CD8-positive, alpha-beta memory T cell (primary cell): Measurements from ENCODE around the gene ZNF609. TPM values are rescaled to one million over a fixed set of nuclear protein-coding genes. Genes with fewer than 3 reads are reported as not detected.

Experiments used
- CTCF ChIA-PET: fragments of 350-600 bp; sonication (Branson Sonifier 250); formaldehyde crosslinking; loops from one replicate; lab custom pipeline; 2021; ENCODE audit warnings: antibody characterized with exemption; lab: Charles Lee
- POLR2A ChIA-PET: fragments of 350-600 bp; sonication (Branson Sonifier 250); formaldehyde crosslinking; loops from one replicate; lab custom pipeline; 2021; ENCODE audit warnings: antibody characterized with exemption; lab: Charles Lee
- DNase-seq, 5 donors: peaks; one replicate each; pipeline versions ENCODE4 v3.0.0 to v3.0.0-alpha.2; 2020 to 2022; ENCODE audit warnings: mixed read lengths in 1 of 5
- H3K27ac ChIP-seq: one replicate; pipeline ENCODE4 v1.7.0; 2013; ENCODE audit warnings: low read depth, mild to moderate bottlenecking, low read length, moderate library complexity
- H3K27me3 ChIP-seq: 2 replicates; pipeline ENCODE4 v1.7.0; 2013; ENCODE audit warnings: low read length, mild to moderate bottlenecking; ENCODE audit not compliant: insufficient read depth, poor library complexity, severe bottlenecking
- H3K36me3 ChIP-seq: 2 replicates; pipeline ENCODE4 v1.7.0; 2013; ENCODE audit warnings: mild to moderate bottlenecking, low read length, moderate library complexity; ENCODE audit not compliant: insufficient read depth
- H3K4me1 ChIP-seq: 2 replicates; pipeline ENCODE4 v1.7.0; 2013; ENCODE audit warnings: mild to moderate bottlenecking, low read length, moderate library complexity; ENCODE audit not compliant: insufficient read depth
- H3K4me3 ChIP-seq: 2 replicates; pipeline ENCODE4 v1.7.0; 2013; ENCODE audit warnings: mild to moderate bottlenecking, low read length
- H3K9me3 ChIP-seq: 2 replicates; pipeline ENCODE4 v1.7.0; 2013; ENCODE audit warnings: mild to moderate bottlenecking, low read length
- H3K27ac Mint-ChIP-seq, 8 donors: one replicate each; pipeline ENCODE4 v1.8.0; 2020 to 2021; ENCODE audit warnings: mixed read lengths in 8 of 8, mild to moderate bottlenecking in 6 of 8, inconsistent platforms in 3 of 8, moderate library complexity in 3 of 8
- H3K27me3 Mint-ChIP-seq, 2 donors: one replicate each; pipeline ENCODE4 v1.8.0; 2020 to 2021; ENCODE audit warnings: mixed read lengths in 2 of 2, mild to moderate bottlenecking in 1 of 2, moderate library complexity in 1 of 2
- H3K36me3 Mint-ChIP-seq, 3 donors: one replicate each; pipeline ENCODE4 v1.8.0; 2020 to 2021; ENCODE audit warnings: mixed read lengths in 3 of 3, inconsistent platforms in 1 of 3, mild to moderate bottlenecking in 1 of 3
- H3K4me1 Mint-ChIP-seq, 3 donors: one replicate each; pipeline ENCODE4 v1.8.0; 2020 to 2021; ENCODE audit warnings: mixed read lengths in 3 of 3, inconsistent platforms in 1 of 3, mild to moderate bottlenecking in 1 of 3
- H3K4me3 Mint-ChIP-seq, 7 donors: one replicate each; pipeline ENCODE4 v1.8.0; 2020 to 2021; ENCODE audit warnings: mixed read lengths in 7 of 7, mild to moderate bottlenecking in 6 of 7, moderate library complexity in 4 of 7, inconsistent platforms in 2 of 7
- H3K9me3 Mint-ChIP-seq, 5 donors: one replicate each; pipeline ENCODE4 v1.8.0; 2020 to 2022; ENCODE audit warnings: mixed read lengths in 5 of 5, mild to moderate bottlenecking in 3 of 5, moderate library complexity in 2 of 5, inconsistent platforms in 1 of 5
- polyA plus RNA-seq: library from polyadenylated mRNA; unstranded; fragments of 300-500 nt; fragmentation: Illumina TruSeq; gene quantifications from one replicate; pipeline ENCODE4 v1.2.3, GENCODE V29; 2021
- total RNA-seq, 2 experiments: library from RNA; stranded (reverse); gene quantifications; one replicate each; pipeline ENCODE4 v1.2.3, GENCODE V29; 2021

Gene ZNF609
- total and polyA plus RNA-seq, 3 experiments from 2014 or later = 10.7 to 38.9 (median 38.0) TPM

GRCh38 chr15:64701051-64701450, 240.7 kb downstream of the ZNF609 start:
- Mint-ChIP-seq H3K27ac (peak overlapping the region in 6 of 8 donors; percentile 56 to 79 (median 70)), H3K4me1 (peaks cover 61 to 73% (median 62%) of the 10 kb centered on the region in 3 donors), H3K36me3 (peaks cover 0 to 8% (median 1%) of the 10 kb centered on the region in 3 donors), H3K4me3 (peak overlapping the region; percentile 85 to 96 (median 94)), H3K9me3 (no peaks in the 10 kb centered on the region), H3K27me3 (no peaks in the 10 kb centered on the region)
- peaks cover 48% of the 10 kb centered on the region for H3K4me1 ChIP-seq
- no peaks in the 10 kb centered on the region for H3K36me3 ChIP-seq
- no peaks in the 10 kb centered on the region for H3K9me3 ChIP-seq
- POLR2A ChIA-PET = interaction anchor here (0.7 kb wide), 1 partner anchor 10 kb away, joined by 4 read pairs; no protein-coding TSS in a partner anchor
- no peak for DNase-seq
- H3K27ac ChIP-seq = no peak overlapping the region
- no peak overlapping the region for H3K4me3 ChIP-seq
- no peaks in the 10 kb centered on the region for H3K27me3 ChIP-seq
- CTCF ChIA-PET = interaction anchor here (0.8 to 1.1 kb wide), 2 partner anchors 12 to 15 kb away, joined by 3 read pairs; no protein-coding TSS in a partner anchor

DNA sequence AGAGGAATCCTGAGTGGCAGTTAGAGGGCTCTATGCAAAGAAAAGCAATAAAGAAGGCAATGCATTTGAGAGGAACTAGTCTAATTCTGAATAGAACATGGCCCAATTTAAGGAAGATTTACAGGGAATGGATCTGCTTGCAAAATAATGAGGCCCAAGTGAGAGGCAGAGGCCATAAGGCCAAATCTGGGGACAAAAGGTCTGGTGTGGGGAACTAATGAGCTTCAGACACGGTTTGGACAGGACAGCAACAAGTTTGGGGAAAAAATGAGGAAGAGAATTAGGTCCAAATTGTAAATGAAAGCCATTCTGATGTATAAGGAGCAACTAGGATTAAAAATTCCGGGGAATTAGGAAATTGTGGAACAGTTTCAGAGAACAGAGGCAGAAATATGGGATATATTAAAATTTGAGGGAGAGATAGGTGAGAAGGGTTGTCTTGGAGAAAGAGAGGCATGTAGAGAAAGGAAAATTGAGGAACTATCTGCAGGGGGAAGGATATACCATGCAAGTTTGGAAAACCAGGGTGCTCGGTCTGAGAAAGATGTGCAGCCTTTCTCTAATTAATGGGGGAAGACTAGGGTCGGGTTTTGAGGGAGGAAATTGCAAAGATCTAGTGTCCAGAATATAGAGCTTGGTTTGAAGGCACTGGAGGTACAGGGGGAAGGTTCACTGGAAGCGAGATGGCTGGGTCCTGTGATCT, 241.3 kb downstream of the ZNF609 start:
- no peak for DNase-seq
- Mint-ChIP-seq H3K4me3 (peak overlapping the region; percentile 85 to 96 (median 94)), H3K9me3 (no peaks in the 10 kb centered on the region), H3K27ac (peak overlapping the region; percentile 52 to 90 (median 74)), H3K4me1 (peaks cover 60 to 70% (median 61%) of the 10 kb centered on the region in 3 donors), H3K36me3 (peaks cover 0 to 8% (median 1%) of the 10 kb centered on the region in 3 donors), H3K27me3 (no peaks in the 10 kb centered on the region)
- Histone ChIP-seq H3K4me1 (peaks cover 48% of the 10 kb centered on the region), H3K27me3 (no peaks in the 10 kb centered on the region), H3K27ac (no peak overlapping the region), H3K4me3 (peak overlapping the region; percentile 76), H3K36me3 (no peaks in the 10 kb centered on the region), H3K9me3 (no peaks in the 10 kb centered on the region)
- ChIA-PET CTCF (interaction anchor here (0.8 to 1.1 kb wide), 2 partner anchors 11 to 15 kb away, joined by 3 read pairs; no protein-coding TSS in a partner anchor), POLR2A (interaction anchor here (0.6 to 0.7 kb wide), 2 partner anchors 11 to 29 kb away, joined by 4 to 5 read pairs; no protein-coding TSS in a partner anchor)

- ChIA-PET POLR2A (no interaction called here), CTCF (interaction anchor here (2.3 kb wide), 1 partner anchor 25 kb away, joined by 7 read pairs; no protein-coding TSS in a partner anchor)
- Mint-ChIP-seq H3K4me1 (peaks cover 53 to 60% (median 55%) of the 10 kb centered on the region in 3 donors), H3K27me3 (no peaks in the 10 kb centered on the region), H3K9me3 (no peaks in the 10 kb centered on the region), H3K36me3 (peaks cover 0 to 7% (median 1%) of the 10 kb centered on the region in 3 donors), H3K27ac (peak overlapping the region; percentile 21 to 95 (median 85)), H3K4me3 (peak overlapping the region; percentile 85 to 96 (median 94))
- Histone ChIP-seq H3K36me3 (no peaks in the 10 kb centered on the region), H3K4me3 (peak overlapping the region; percentile 82), H3K27ac (peak overlapping the region; percentile 75), H3K4me1 (peaks cover 48% of the 10 kb centered on the region), H3K9me3 (no peaks in the 10 kb centered on the region), H3K27me3 (no peaks in the 10 kb centered on the region)
- peak; percentile 88 to 96 (median 93) for DNase-seq
Observed at GRCh38 chr15:64702816-64703631, 242.6 kb downstream of the ZNF609 start.

- POLR2A ChIA-PET = no interaction called here
- Histone ChIP-seq H3K27me3 (no peaks in the 10 kb centered on the region), H3K9me3 (no peaks in the 10 kb centered on the region), H3K4me3 (peak overlapping the region; percentile 82), H3K4me1 (peaks cover 44% of the 10 kb centered on the region), H3K27ac (peak overlapping the region; percentile 62), H3K36me3 (no peaks in the 10 kb centered on the region)
- Mint-ChIP-seq H3K4me1 (peaks cover 47 to 54% (median 50%) of the 10 kb centered on the region in 3 donors), H3K36me3 (peaks cover 0 to 7% (median 1%) of the 10 kb centered on the region in 3 donors), H3K27ac (peak overlapping the region in 7 of 8 donors; percentile 71 to 95 (median 88)), H3K27me3 (peaks cover 0 to 2% of the 10 kb centered on the region in 2 donors), H3K4me3 (peak overlapping the region; percentile 85 to 96 (median 94)), H3K9me3 (no peaks in the 10 kb centered on the region)
- CTCF ChIA-PET = interaction anchor here (2.3 kb wide), 1 partner anchor 24 kb away, joined by 7 read pairs; no protein-coding TSS in a partner anchor
- no peak for DNase-seq
Observed at GRCh38 chr15:64703632-64703959, 243.2 kb downstream of the ZNF609 start.

DNA sequence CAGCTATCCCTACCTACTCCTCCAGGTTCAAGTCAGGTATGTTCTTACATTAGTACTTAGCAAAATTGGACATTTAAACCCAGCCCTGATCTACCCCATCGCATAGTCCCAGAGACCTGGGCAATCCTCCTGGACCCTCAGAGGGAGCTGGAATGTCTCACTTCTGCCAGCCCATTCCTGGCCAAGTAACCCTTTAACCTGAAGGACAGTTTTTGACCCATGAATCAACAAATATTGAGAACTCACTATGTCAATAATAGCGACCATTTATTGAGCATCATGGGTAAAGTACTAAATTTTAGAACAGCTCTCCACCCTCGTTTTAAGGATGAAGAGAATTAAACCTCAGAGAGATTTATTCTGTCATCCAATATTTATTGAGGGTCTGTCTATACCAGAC, 244.6 kb downstream of the ZNF609 start:
- DNase-seq = no peak
- Histone ChIP-seq H3K27ac (no peak overlapping the region), H3K36me3 (no peaks in the 10 kb centered on the region), H3K27me3 (no peaks in the 10 kb centered on the region), H3K4me1 (peaks cover 32% of the 10 kb centered on the region), H3K9me3 (no peaks in the 10 kb centered on the region), H3K4me3 (no peak overlapping the region)
- Mint-ChIP-seq H3K4me1 (peaks cover 34 to 40% (median 36%) of the 10 kb centered on the region in 3 donors), H3K9me3 (no peaks in the 10 kb centered on the region), H3K27ac (peak overlapping the region in 1 of 8 donors; percentile 71), H3K36me3 (peaks cover 0 to 7% (median 1%) of the 10 kb centered on the region in 3 donors), H3K27me3 (peaks cover 0 to 2% of the 10 kb centered on the region in 2 donors), H3K4me3 (peak overlapping the region in 4 of 7 donors; percentile 1 to 79 (median 52))
- POLR2A ChIA-PET = no interaction called here
- CTCF ChIA-PET = interaction anchor here (2.3 to 2.6 kb wide), 2 partner anchors 12 to 23 kb away, joined by 7 read pairs; no protein-coding TSS in a partner anchor

DNA sequence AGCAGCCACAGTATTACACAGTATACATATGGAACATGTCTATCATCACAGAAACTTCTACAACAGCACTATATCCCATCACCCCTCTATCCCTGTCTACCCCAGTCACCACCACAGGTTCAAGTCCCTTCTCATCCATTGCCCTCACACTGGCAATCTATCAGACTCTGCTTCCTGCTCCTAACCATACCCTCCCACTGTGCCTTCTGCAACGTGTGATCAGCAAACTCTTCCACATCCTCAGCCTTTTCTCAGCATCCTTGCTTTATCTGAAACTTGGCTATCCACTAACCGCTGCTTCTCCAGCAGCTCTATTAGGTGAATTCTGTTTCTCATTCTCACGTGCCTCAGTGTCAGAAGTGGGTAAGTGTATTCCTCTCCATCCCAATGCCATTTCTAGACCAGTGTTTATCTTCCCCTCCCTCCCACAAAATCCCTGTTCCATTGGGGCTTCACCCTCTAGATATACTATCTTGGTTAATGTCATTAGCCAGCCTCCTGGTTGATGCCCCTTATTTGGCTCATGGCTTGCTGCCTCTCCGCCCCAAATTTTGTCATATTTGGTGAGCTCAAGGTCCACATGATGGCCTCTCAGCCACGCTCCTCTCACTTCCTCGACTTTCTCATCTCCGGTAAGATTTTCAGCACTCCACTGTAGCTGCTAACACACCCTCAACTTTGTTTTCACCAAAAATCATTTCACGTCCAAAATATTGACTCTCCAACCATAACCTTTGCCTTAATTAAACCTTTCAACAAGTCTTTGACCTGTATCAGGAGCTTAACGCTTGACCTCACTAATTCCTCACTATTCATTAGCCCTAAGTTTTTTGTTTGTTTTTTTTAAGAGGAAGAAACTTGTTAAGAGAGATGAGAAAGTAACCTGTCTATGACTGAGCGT, 245.9 kb downstream of the ZNF609 start:
- H3K36me3 ChIP-seq = no peaks in the 10 kb centered on the region
- no peak overlapping the region for H3K27ac ChIP-seq
- H3K9me3 ChIP-seq = no peaks in the 10 kb centered on the region
- CTCF ChIA-PET = interaction anchor here (1.6 to 2.6 kb wide), 2 partner anchors 10 to 13 kb away, joined by 3 to 7 read pairs; no protein-coding TSS in a partner anchor
- Mint-ChIP-seq H3K36me3 (peaks cover 0 to 4% (median 2%) of the 10 kb centered on the region in 3 donors), H3K27me3 (peaks cover 0 to 3% of the 10 kb centered on the region in 2 donors), H3K4me1 (peaks cover 22 to 27% (median 23%) of the 10 kb centered on the region in 3 donors), H3K27ac (peak overlapping the region in 2 of 8 donors; percentile 37 to 58), H3K9me3 (no peaks in the 10 kb centered on the region), H3K4me3 (peak overlapping the region in 2 of 7 donors; percentile 13 to 59)
- H3K27me3 ChIP-seq = no peaks in the 10 kb centered on the region
- H3K4me1 ChIP-seq = peaks cover 20% of the 10 kb centered on the region
- H3K4me3 ChIP-seq = no peak overlapping the region
- POLR2A ChIA-PET = interaction anchor here (0.6 kb wide), 1 partner anchor 134 kb away, joined by 4 read pairs; no protein-coding TSS in a partner anchor
- DNase-seq = no peak
